IMR-90 (cell line): ENCODE results near the gene PNCK. TPM values are rescaled to one million over a fixed set of nuclear protein-coding genes. Genes with fewer than 3 reads are reported as not detected.

Experiments used
- ATAC-seq: fragments of 200-7000 bp; cut with Tn5 transposase; 2 replicates; pipeline ENCODE4 v1.9.1; 2020; ENCODE audit warnings: low read depth, mild to moderate bottlenecking, moderate library complexity
- BruUV-seq: library from RNA; stranded (reverse); fragments of 400-500 nt; replicated peaks from 2 replicates; lab custom pipeline; 2021; lab: Mats Ljungman, UMichigan
- CTCF ChIA-PET: fragments of 300-600 bp; formaldehyde crosslinking; extraction: SDS; loops from one replicate; lab custom pipeline; 2021; ENCODE audit warnings: antibody characterized with exemption; lab: Yijun Ruan, JAX
- POLR2A ChIA-PET: fragments of 300-600 bp; sonication (Branson Sonifier 250); formaldehyde crosslinking; loops from one replicate; lab custom pipeline; 2022; ENCODE audit warnings: antibody characterized with exemption; ENCODE audit not compliant: unreplicated experiment; lab: Charles Lee
- DNase-seq: peaks from one replicate; pipeline ENCODE4 v3.0.0; 2013
- H2AFZ ChIP-seq: replicated peaks from 2 replicates; pipeline ENCODE3; 2013; ENCODE audit warnings: low read length, mild to moderate bottlenecking; ENCODE audit not compliant: poor library complexity
- H2AK5ac ChIP-seq: 2 replicates; pipeline ENCODE4 v1.6.1; 2013; ENCODE audit warnings: low read depth, low read length, inconsistent platforms
- H2AK9ac ChIP-seq: replicated peaks from 2 replicates; pipeline ENCODE3; 2013; ENCODE audit warnings: mild to moderate bottlenecking, low read depth, low read length, moderate library complexity; ENCODE audit not compliant: poor library complexity
- H2BK120ac ChIP-seq: 2 replicates; pipeline ENCODE4 v1.6.1; 2013; ENCODE audit warnings: low read depth, low read length, inconsistent platforms
- H2BK15ac ChIP-seq: 3 replicates; pipeline ENCODE4 v1.6.1; 2013; ENCODE audit warnings: low read depth, low read length, inconsistent platforms
- H2BK20ac ChIP-seq: 2 replicates; pipeline ENCODE4 v1.6.1; 2013; ENCODE audit warnings: low read depth, mild to moderate bottlenecking, inconsistent platforms, low read length, moderate library complexity
- H2BK5ac ChIP-seq: 2 replicates; pipeline ENCODE4 v1.6.1; 2013; ENCODE audit warnings: mild to moderate bottlenecking, low read depth, low read length, inconsistent platforms; ENCODE audit not compliant: poor library complexity, severe bottlenecking
- H3K14ac ChIP-seq: replicated peaks from 2 replicates; pipeline ENCODE4 v1.6.1; 2013; ENCODE audit warnings: low read depth, low read length, inconsistent platforms
- H3K18ac ChIP-seq: 2 replicates; pipeline ENCODE4 v1.6.1; 2013; ENCODE audit warnings: low read depth, low read length, control low read depth
- H3K23ac ChIP-seq: 2 replicates; pipeline ENCODE4 v1.6.1; 2013; ENCODE audit warnings: low read depth, low read length, inconsistent platforms
- H3K27ac ChIP-seq: 2 replicates; pipeline ENCODE4 v1.5.1; 2013; ENCODE audit warnings: mild to moderate bottlenecking, control low read depth, low read length; ENCODE audit not compliant: insufficient read depth
- H3K27me3 ChIP-seq: 2 replicates; pipeline ENCODE4 v1.6.1; 2013; ENCODE audit warnings: low read length; ENCODE audit not compliant: control insufficient read depth, insufficient read depth
- H3K36me3 ChIP-seq: 2 replicates; pipeline ENCODE4 v1.6.1; 2013; ENCODE audit warnings: low read length, mixed read lengths; ENCODE audit not compliant: control insufficient read depth, insufficient read depth
- H3K4ac ChIP-seq: 2 replicates; pipeline ENCODE4 v1.6.1; 2013; ENCODE audit warnings: low read depth, low read length, inconsistent platforms
- H3K4me1 ChIP-seq: 2 replicates; pipeline ENCODE4 v1.6.1; 2013; ENCODE audit warnings: low read length, mixed read lengths; ENCODE audit not compliant: control insufficient read depth, insufficient read depth
- H3K4me2 ChIP-seq: 2 replicates; pipeline ENCODE4 v1.6.1; 2013; ENCODE audit warnings: low read depth, mild to moderate bottlenecking, control low read depth, low read length, moderate library complexity
- H3K4me3 ChIP-seq: 2 replicates; pipeline ENCODE4 v1.5.1; 2013; ENCODE audit warnings: low read depth, mild to moderate bottlenecking, control low read depth, low read length, moderate library complexity; ENCODE audit not compliant: insufficient read depth
- H3K56ac ChIP-seq: 2 replicates; pipeline ENCODE4 v1.6.1; 2013; ENCODE audit warnings: low read length, inconsistent platforms; ENCODE audit not compliant: insufficient read depth; ENCODE audit errors: extremely low read depth
- H3K79me1 ChIP-seq, 2 experiments: 2 replicates each; pipeline ENCODE4 v1.6.1; 2013; ENCODE audit warnings: low read length in 2 of 2, inconsistent platforms in 1 of 2, low read depth in 1 of 2
- H3K9ac ChIP-seq: 2 replicates; pipeline ENCODE4 v1.6.1; 2013; ENCODE audit warnings: low read depth, low read length, control low read depth
- H3K9me1 ChIP-seq: 2 replicates; pipeline ENCODE4 v1.6.1; 2013; ENCODE audit warnings: low read length, inconsistent platforms; ENCODE audit not compliant: insufficient read depth
- H3K9me3 ChIP-seq: 2 replicates; pipeline ENCODE4 v1.6.1; 2013; ENCODE audit warnings: low read length; ENCODE audit not compliant: control insufficient read depth, insufficient read depth
- H4K20me1 ChIP-seq: 2 replicates; pipeline ENCODE4 v1.6.1; 2013; ENCODE audit warnings: low read length, inconsistent platforms; ENCODE audit not compliant: insufficient read depth
- H4K5ac ChIP-seq: 2 replicates; pipeline ENCODE4 v1.6.1; 2013; ENCODE audit warnings: mild to moderate bottlenecking, low read depth, low read length, control low read depth
- H4K8ac ChIP-seq, 2 experiments: 2 replicates each; pipeline ENCODE4 v1.6.1; 2013; ENCODE audit warnings: low read depth in 2 of 2, low read length in 2 of 2, control low read depth in 1 of 2, inconsistent platforms in 1 of 2
- H4K91ac ChIP-seq: 2 replicates; pipeline ENCODE4 v1.6.1; 2013; ENCODE audit warnings: low read depth, low read length, inconsistent platforms; ENCODE audit not compliant: insufficient read depth
- BHLHE40 ChIP-seq: fragments of 150-350 bp; IDR thresholded peaks from 2 replicates; pipeline ENCODE4 v1.6.1; 2016; ENCODE audit warnings: mild to moderate bottlenecking, low read depth, low read length
- CEBPB ChIP-seq: IDR thresholded peaks from 2 replicates; pipeline ENCODE4 v1.6.1; 2012; ENCODE audit warnings: low read depth, low read length, improper control_type of control experiment
- CTCF ChIP-seq: conservative IDR thresholded peaks from 2 replicates; pipeline ENCODE4 v1.5.1; 2012; ENCODE audit warnings: mild to moderate bottlenecking, low read depth, low read length, improper control_type of control experiment
- ELK1 ChIP-seq: fragments of 150-350 bp; IDR thresholded peaks from 2 replicates; pipeline ENCODE4 v1.6.1; 2016; ENCODE audit warnings: low read depth, mild to moderate bottlenecking, low read length, moderate library complexity, borderline replicate concordance
- MAZ ChIP-seq: IDR thresholded peaks from 2 replicates; pipeline ENCODE4 v1.6.1; 2012; ENCODE audit warnings: low read depth, mild to moderate bottlenecking, low read length, improper control_type of control experiment, moderate library complexity, borderline replicate concordance
- NFE2L2 ChIP-seq: fragments of 150-350 bp; IDR thresholded peaks from 2 replicates; pipeline ENCODE4 v1.6.1; 2016; ENCODE audit warnings: low read depth, mild to moderate bottlenecking, low read length
- POLR2A ChIP-seq: IDR thresholded peaks from 2 replicates; pipeline ENCODE4 v1.6.1; 2012; ENCODE audit warnings: mild to moderate bottlenecking, low read depth, low read length
- RFX5 ChIP-seq: IDR thresholded peaks from 2 replicates; pipeline ENCODE4 v1.8.0; 2012; ENCODE audit warnings: low read depth, mild to moderate bottlenecking, low read length, moderate library complexity
- SMC3 ChIP-seq: fragments of 150-350 bp; IDR thresholded peaks from 2 replicates; pipeline ENCODE4 v1.6.1; 2016; ENCODE audit warnings: low read depth, mild to moderate bottlenecking, antibody characterized with exemption, low read length, moderate library complexity
- WGBS, 2 experiments: methylation state at CpG; one replicate each; pipeline versions ENCODE4 v1.1.5 to v1.1.7; 2013; ENCODE audit warnings: missing lambda C conversion rate in 2 of 2; ENCODE audit not compliant: insufficient read length in 1 of 2; ENCODE audit errors: extremely low coverage in 2 of 2; 5-methylcytosine and 5-hydroxymethylcytosine counted together
- dilution Hi-C: fragments of 300-500 bp; cut with HindIII; formaldehyde crosslinking; loops from one replicate; pipeline ENCODE4 v1.14.3; 2018; ENCODE audit warnings: low sequenced_read_pairs; ENCODE audit not compliant: unreplicated experiment
- in situ Hi-C: fragments of 300-500 bp; cut with MboI; formaldehyde crosslinking; loops from 3 replicates; pipeline ENCODE4 v1.14.3; 2019; ENCODE audit warnings: low sequenced_read_pairs, inconsistent platforms, mixed read lengths
- intact Hi-C: fragments of 100-400 bp; cut with micrococcal nuclease; formaldehyde crosslinking; loops from 2 replicates; pipeline ENCODE4 v1.10.0; 2022
- polyA plus RNA-seq, 3 experiments: library from polyadenylated mRNA; depleted of rRNA; stranded (reverse); fragments of >200 nt; gene quantifications; 2 replicates each; pipeline ENCODE4 v1.2.3, GENCODE V29; 2012; ENCODE audit warnings: low replicate concordance in 1 of 3
- total RNA-seq: library from RNA; depleted of rRNA; stranded (reverse); fragments of >200 nt; gene quantifications from 2 replicates; pipeline ENCODE4 v1.2.3, GENCODE V29; 2012

The PNCK gene
- total and polyA plus RNA-seq, 2 of the 4 experiments (the other 2 are of a cell fraction) = 0.18 to 0.22 TPM

GRCh38 chrX:153702336-153703035 is 28.9 kb upstream of the PNCK start:
- no peak overlapping the region for H3K23ac ChIP-seq
- no peaks in the 10 kb centered on the region for H3K9me1 ChIP-seq
- H4K5ac ChIP-seq = no peak overlapping the region
- H2BK15ac ChIP-seq = no peak overlapping the region
- no peak overlapping the region for H3K18ac ChIP-seq
- H3K9me3 ChIP-seq = no peaks in the 10 kb centered on the region
- H3K14ac ChIP-seq = no peak overlapping the region
- H4K8ac ChIP-seq = no peak overlapping the region
- H3K27ac ChIP-seq = no peak overlapping the region
- ChIA-PET CTCF (no interaction called here), POLR2A (interaction anchor here (0.5 kb wide), 1 partner anchor 12 kb away, joined by 3 read pairs; no protein-coding TSS in a partner anchor)
- H2BK5ac ChIP-seq = no peak overlapping the region
- intact Hi-C loops (no loop called here), dilution Hi-C loops (no loop called here), in situ Hi-C loops (no loop called here)
- H4K91ac ChIP-seq = no peak overlapping the region
- H3K4me1 ChIP-seq = peaks cover 2% of the 10 kb centered on the region; the same call in 1 of the 2 replicates
- ATAC-seq (no peak), DNase-seq (no peak)
- H2AK5ac ChIP-seq = no peak overlapping the region
- no peak overlapping the region for H2AFZ ChIP-seq
- WGBS, 2 experiments = 75% methylated on average over 8 of the region's 23 CpGs; no CpG with 5 or more reads in 1 of the 2 experiments
- H3K9ac ChIP-seq = no peak overlapping the region
- H3K79me1 ChIP-seq = peaks cover 0 to 3% of the 10 kb centered on the region in 2 experiments; a peak in 1 of 4 replicates
- H2AK9ac ChIP-seq = no peak overlapping the region
- no peaks in the 10 kb centered on the region for H4K20me1 ChIP-seq
- H2BK120ac ChIP-seq = no peak overlapping the region
- TF ChIP-seq POLR2A = no peak
- no peak for TF ChIP-seq CTCF
- TF ChIP-seq RFX5 = no peak
- no peak for TF ChIP-seq ELK1
- no peak for TF ChIP-seq NFE2L2
- no peak for TF ChIP-seq SMC3
- no peak for TF ChIP-seq BHLHE40
- TF ChIP-seq MAZ = no peak
- TF ChIP-seq CEBPB = no peak
- no peak overlapping the region for H3K56ac ChIP-seq
- H3K27me3 ChIP-seq = no peaks in the 10 kb centered on the region
- H3K4me3 ChIP-seq = no peak overlapping the region
- H2BK20ac ChIP-seq = no peak overlapping the region
- no peak overlapping the region for H3K4me2 ChIP-seq
- no TSS peak for BruUV-seq
- peaks cover 17% of the 10 kb centered on the region for H3K36me3 ChIP-seq
- H3K4ac ChIP-seq = no peak overlapping the region
